ENCODE measurements around the gene CADM4. TPM values are rescaled to one million over a fixed set of nuclear protein-coding genes. Genes with fewer than 3 reads are reported as not detected.

Gene CADM4
- total RNA-seq, 2 donors from 2014 or later = 0.40 to 0.91 TPM

Other genes starting within 250 kb of the CADM4 start
- gene TEX101, start 225.0 kb downstream of the CADM4 start, total RNA-seq = not detected
- gene LYPD3, start 174.2 kb downstream of the CADM4 start, total RNA-seq = 1 to 10 TPM; 5.1 to 7.4 TPM
- 10 to 100 TPM; 24.2 to 40.5 TPM for gene PHLDB3, start 135.1 kb downstream of the CADM4 start, total RNA-seq
- 10 to 100 TPM; 21.0 to 30.3 TPM for gene ETHE1, start 112.6 kb downstream of the CADM4 start, total RNA-seq
- gene ZNF575, start 106.7 kb downstream of the CADM4 start, total RNA-seq = 1 to 10 TPM; 4.0 to 4.3 TPM
- 10 to 100 TPM; 37.9 to 38.9 TPM for gene XRCC1, start 64.3 kb downstream of the CADM4 start, total RNA-seq
- gene PINLYP, start 64.0 kb downstream of the CADM4 start, total RNA-seq = 1 to 10 TPM in 1 of 2 donors, under 1 TPM in 1; 0.52 to 1.5 TPM
- 10 to 100 TPM; 49.9 to 51.1 TPM for gene IRGQ, start 43.7 kb downstream of the CADM4 start, total RNA-seq
- gene ZNF576, start 43.3 kb downstream of the CADM4 start, total RNA-seq = 10 to 100 TPM in 1 of 2 donors, 1 to 10 TPM in 1; 7.9 to 11.1 TPM
- under 1 TPM; 0.40 to 0.60 TPM for gene SRRM5, start 27.8 kb downstream of the CADM4 start, total RNA-seq
- 10 to 100 TPM; 23.8 to 26.3 TPM for gene ZNF428, start 20.2 kb downstream of the CADM4 start, total RNA-seq
- 10 to 100 TPM; 21.1 to 35.8 TPM for gene PLAUR, start 30.3 kb upstream of the CADM4 start, total RNA-seq
- not detected for gene IRGC, start 76.2 kb upstream of the CADM4 start, total RNA-seq
- gene SMG9, start 115.1 kb upstream of the CADM4 start, total RNA-seq = 10 to 100 TPM; 35.6 to 44.4 TPM
- gene KCNN4, start 141.1 kb upstream of the CADM4 start, total RNA-seq = 10 to 100 TPM; 46.4 to 63.1 TPM
- gene LYPD5, start 162.6 kb upstream of the CADM4 start, total RNA-seq = under 1 TPM in 1 of 2 donors, not detected in 1; 0.45 TPM
- 1 to 10 TPM; 4.4 to 6.9 TPM for gene ZNF283, start 187.5 kb upstream of the CADM4 start, total RNA-seq
- gene ZNF404, start 244.1 kb upstream of the CADM4 start, total RNA-seq = 1 to 10 TPM in 1 of 2 donors, under 1 TPM in 1; 0.35 to 1.4 TPM